IgD-negative memory B cell (primary cell): ENCODE measurements around the gene RNASE9. TPM values are rescaled to one million over a fixed set of nuclear protein-coding genes. Genes with fewer than 3 reads are reported as not detected.

Experiments used
- H3K27ac Mint-ChIP-seq, 3 donors: one replicate each; pipeline ENCODE4 v1.8.0; 2020 to 2022; ENCODE audit warnings: mild to moderate bottlenecking in 3 of 3, mixed read lengths in 3 of 3, moderate library complexity in 1 of 3
- H3K27me3 Mint-ChIP-seq: one replicate; pipeline ENCODE4 v1.8.0; 2021; ENCODE audit warnings: mixed read lengths
- H3K36me3 Mint-ChIP-seq: one replicate; pipeline ENCODE4 v1.8.0; 2020; ENCODE audit warnings: mild to moderate bottlenecking, mixed read lengths
- H3K4me1 Mint-ChIP-seq, 3 donors: one replicate each; pipeline ENCODE4 v1.8.0; 2020 to 2022; ENCODE audit warnings: mixed read lengths in 3 of 3, mild to moderate bottlenecking in 1 of 3
- H3K4me3 Mint-ChIP-seq, 4 donors: one replicate each; pipeline ENCODE4 v1.8.0; 2020 to 2022; ENCODE audit warnings: mild to moderate bottlenecking in 4 of 4, mixed read lengths in 4 of 4, moderate library complexity in 3 of 4
- H3K9me3 Mint-ChIP-seq, 3 donors: one replicate each; pipeline ENCODE4 v1.8.0; 2020 to 2021; ENCODE audit warnings: mixed read lengths in 3 of 3, mild to moderate bottlenecking in 1 of 3
- polyA plus RNA-seq: library from polyadenylated mRNA; unstranded; fragments of 300-500 nt; fragmentation: Illumina TruSeq; gene quantifications from one replicate; pipeline ENCODE4 v1.2.3, GENCODE V29; 2021

RNASE9 gene
- polyA plus RNA-seq, 1 donor from 2014 or later: not detected

DNA sequence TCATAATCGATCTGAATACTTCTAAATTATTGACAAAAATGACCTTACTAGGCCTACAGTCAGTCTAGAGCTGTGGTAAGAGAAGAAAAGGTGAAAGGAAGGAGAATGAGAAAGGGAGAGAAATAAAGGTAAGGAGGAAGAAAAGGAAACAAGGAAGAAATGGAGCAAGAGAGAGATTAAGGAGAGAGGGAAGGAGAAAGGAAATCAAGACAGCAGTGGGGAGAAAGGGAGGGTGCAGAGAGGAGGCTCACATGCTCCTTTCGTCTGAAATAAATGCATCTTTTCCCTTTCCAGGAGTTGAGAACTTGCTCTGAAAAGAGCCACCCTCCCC lies 3.7 kb downstream of the RNASE9 start:
- Mint-ChIP-seq H3K4me1 (no peaks in the 10 kb centered on the region), H3K27me3 (peaks cover 4% of the 10 kb centered on the region), H3K36me3 (no peaks in the 10 kb centered on the region), H3K9me3 (peaks cover 0 to 2% (median 2%) of the 10 kb centered on the region in 3 donors), H3K4me3 (no peak overlapping the region), H3K27ac (no peak overlapping the region)

DNA sequence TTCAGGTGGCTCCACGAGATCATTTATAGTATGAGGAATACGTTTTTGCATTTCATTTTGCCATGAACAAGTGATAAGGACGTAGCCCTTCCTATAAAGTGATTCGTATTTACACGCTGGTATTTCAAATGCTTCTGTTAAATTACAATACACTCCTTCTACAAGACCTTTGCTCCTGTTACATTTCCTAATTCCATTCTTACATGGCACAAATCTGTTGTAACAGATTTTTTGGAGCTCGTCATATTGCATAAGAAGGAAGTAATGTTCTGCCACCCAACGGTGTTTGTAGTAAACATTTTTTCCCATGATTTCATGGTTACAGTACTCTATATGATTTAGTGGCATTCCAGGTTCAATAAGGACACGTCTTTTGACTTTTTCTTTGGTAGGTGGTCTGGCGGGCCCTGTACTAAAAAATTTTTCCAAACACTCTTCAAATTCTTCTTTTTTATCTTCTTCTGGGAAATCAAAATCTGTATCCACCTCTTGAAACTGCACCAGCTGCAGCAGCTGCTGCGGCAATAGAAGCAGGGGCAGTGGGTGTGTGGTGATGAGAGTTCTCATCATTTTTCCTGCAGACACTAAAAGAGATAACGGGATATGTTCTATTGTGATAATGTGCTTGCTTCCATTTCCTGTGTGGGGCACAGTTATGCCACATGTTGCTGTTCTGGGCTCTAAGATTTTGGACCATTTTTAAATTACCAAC lies 4.2 kb downstream of the RNASE9 start:
- Mint-ChIP-seq H3K4me3 (no peak overlapping the region), H3K9me3 (peaks cover 0 to 2% (median 2%) of the 10 kb centered on the region in 3 donors), H3K36me3 (no peaks in the 10 kb centered on the region)

DNA sequence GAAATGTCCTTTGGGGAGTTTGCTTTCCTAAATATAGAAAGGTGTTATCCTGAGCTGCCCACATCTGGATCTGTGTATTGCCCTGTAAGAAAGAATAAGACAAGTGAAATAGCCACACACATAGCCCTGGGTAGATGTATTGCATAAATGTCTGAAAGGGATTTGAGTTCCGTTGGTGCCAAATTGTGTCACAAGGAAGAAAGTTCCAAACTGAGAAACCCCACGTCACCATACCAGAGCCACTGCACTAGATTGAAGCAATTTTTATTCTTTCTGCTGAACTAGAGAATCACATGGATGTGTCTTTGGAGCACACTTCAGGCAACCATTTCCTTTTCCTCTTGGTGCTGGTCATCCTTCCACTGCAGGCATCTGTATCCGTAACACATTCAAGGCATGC lies 5.0 kb downstream of the RNASE9 start:
- H3K9me3 Mint-ChIP-seq: peaks cover 0 to 2% (median 2%) of the 10 kb centered on the region in 3 donors
- H3K36me3 Mint-ChIP-seq: no peaks in the 10 kb centered on the region
- H3K27me3 Mint-ChIP-seq: peaks cover 4% of the 10 kb centered on the region
- no peak overlapping the region for H3K4me3 Mint-ChIP-seq
- H3K4me1 Mint-ChIP-seq: no peaks in the 10 kb centered on the region
- no peak overlapping the region for H3K27ac Mint-ChIP-seq

More for the DNA sequence above, 4.2 kb downstream of the RNASE9 start:
- Mint-ChIP-seq H3K27me3 (peaks cover 4% of the 10 kb centered on the region), H3K4me1 (no peaks in the 10 kb centered on the region), H3K27ac (no peak overlapping the region)

DNA sequence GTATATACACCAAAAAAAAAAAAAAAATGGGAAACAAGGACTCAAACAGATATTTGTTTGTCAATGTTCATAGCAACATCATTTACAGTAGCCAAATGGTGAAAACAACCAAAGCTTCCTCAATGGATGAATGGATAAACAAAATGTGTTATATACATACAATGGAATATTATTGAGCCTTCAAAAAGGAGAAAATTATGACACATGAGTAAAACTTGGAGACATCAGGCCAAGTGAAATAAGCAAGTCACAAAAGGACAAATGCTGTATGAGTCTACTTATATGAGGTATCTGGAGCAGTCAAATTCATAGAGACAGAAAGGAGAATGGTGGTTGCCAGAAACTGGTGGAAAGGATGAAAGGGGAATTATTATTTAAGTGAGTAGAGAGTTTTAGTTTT lies 7.8 kb downstream of the RNASE9 start:
- Mint-ChIP-seq H3K4me3 (no peak overlapping the region), H3K9me3 (peaks cover 0 to 2% (median 2%) of the 10 kb centered on the region in 3 donors), H3K27me3 (peaks cover 2% of the 10 kb centered on the region), H3K27ac (no peak overlapping the region), H3K4me1 (no peaks in the 10 kb centered on the region), H3K36me3 (no peaks in the 10 kb centered on the region)

DNA sequence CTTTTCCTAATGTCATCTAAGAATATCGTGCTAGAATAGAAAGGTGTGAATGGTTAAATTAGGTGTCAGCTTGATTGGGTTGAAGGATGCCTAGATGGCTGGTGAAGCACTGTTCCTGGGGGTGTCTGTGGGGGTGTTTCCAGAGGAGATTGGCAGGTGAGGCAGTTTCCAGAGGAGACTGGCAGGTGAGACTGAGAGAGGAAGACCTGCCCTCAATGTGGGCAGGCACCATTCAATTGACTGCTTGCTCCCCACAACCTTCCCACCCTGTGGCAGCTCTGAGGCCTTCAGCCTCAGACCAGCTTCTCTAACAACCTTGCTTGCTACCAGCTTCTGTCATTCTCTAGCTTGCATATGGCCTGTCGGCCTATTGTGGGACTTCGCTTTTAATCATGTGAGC lies 9.2 kb downstream of the RNASE9 start:
- Mint-ChIP-seq H3K27ac (no peak overlapping the region), H3K9me3 (peaks cover 0 to 2% (median 2%) of the 10 kb centered on the region in 3 donors), H3K4me3 (no peak overlapping the region), H3K27me3 (no peaks in the 10 kb centered on the region), H3K36me3 (no peaks in the 10 kb centered on the region), H3K4me1 (no peaks in the 10 kb centered on the region)

DNA sequence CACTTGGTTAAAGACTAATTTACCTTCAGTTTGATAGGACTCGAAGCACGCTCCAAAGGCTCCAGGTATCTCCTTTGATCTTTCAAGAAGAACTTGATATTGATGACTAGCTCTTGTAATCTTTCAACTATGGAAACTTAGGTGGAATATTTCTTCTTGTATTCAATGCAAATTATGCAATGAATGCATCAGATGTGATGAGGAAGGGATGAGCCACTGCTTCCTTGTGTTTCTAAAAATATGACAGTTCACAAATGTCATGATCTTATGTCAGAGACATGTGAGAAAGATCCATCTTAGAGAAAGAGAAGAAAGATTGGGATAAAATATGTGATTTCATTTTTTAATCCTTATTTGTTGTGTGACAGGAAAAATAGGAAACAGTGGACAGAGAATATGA lies 9.9 kb downstream of the RNASE9 start:
- Mint-ChIP-seq H3K4me3 (no peak overlapping the region), H3K27me3 (no peaks in the 10 kb centered on the region), H3K36me3 (no peaks in the 10 kb centered on the region), H3K27ac (no peak overlapping the region), H3K4me1 (no peaks in the 10 kb centered on the region), H3K9me3 (peaks cover 0 to 2% (median 2%) of the 10 kb centered on the region in 3 donors)

DNA sequence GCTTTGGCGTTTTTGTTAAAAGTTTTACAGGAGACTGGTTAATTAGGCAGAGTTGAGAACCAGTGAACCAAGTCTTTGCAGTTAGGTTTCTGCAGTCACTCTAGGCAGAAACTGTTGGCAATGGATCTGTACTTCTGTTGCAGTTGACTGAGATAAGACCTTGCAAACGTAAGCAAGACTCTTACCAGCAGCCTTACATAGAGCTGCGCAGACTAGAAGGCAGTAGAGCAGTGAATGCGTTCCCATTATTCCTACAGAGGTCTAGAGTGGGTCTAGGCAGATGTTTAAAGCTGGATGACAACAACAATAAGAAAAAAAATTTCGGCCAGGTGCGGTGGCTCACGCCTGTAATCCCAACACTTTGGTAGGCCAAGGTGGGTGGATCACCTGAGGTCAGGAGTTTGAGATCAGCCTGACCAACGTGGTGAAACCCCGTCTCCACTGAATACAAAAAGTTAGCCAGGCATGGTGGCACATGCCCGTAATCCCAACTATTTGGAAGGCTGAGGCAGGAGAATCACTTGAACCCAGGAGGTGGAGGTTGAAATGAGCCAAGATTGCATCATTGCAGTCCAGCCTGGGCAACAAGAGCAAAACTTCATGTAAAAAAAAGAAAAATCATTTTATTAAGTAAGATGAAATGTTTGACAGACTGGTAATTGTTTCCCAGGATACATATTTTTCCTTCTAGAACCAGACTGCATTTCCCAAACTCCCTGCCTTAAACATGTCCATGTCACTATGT lies 12.3 kb downstream of the RNASE9 start:
- H3K27me3 Mint-ChIP-seq: peaks cover 3% of the 10 kb centered on the region
- no peak overlapping the region for H3K4me3 Mint-ChIP-seq
- no peaks in the 10 kb centered on the region for H3K4me1 Mint-ChIP-seq
- no peak overlapping the region for H3K27ac Mint-ChIP-seq
- H3K9me3 Mint-ChIP-seq: peaks cover 0 to 2% (median 0%) of the 10 kb centered on the region in 3 donors
- H3K36me3 Mint-ChIP-seq: no peaks in the 10 kb centered on the region

DNA sequence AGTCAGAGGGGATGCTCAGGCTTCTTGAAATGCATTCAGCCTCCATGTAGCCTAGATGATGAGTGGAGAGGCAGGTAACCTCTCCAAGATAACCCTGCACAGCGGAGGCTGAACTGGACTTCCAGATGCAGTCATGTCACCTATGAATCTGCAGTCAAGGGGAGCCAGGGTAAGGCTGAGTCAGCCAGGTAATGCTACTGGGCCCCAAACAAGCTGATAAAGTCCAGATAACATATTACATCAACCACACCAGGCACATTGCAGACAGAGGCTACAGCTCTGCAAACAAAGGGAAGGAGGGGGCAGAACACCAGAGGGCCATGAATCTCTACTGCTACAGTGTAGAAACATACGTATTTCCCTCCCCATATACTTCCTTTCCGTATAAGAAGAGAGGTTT lies 14.0 kb downstream of the RNASE9 start:
- Mint-ChIP-seq H3K4me1 (no peaks in the 10 kb centered on the region), H3K27me3 (peaks cover 3% of the 10 kb centered on the region), H3K4me3 (no peak overlapping the region)

DNA sequence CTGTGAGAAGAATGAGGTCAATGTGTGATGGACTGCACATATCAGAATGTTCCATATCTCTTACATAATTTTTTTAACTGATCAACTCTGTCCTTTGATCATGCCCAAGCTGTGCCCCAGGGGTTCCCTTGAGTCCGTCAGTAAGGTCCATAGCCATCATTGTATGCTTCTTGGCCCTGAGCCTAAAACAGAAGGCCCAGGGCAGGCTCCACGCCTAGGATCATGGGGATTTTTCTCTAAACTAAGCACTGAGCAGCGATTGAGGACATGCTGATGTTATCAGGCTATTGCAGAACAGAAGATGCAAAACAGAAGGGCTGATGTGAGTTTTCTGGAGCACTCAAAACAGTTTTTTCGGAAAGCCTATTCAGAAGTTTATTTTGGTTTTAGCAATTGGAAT lies 20.9 kb downstream of the RNASE9 start:
- H3K9me3 Mint-ChIP-seq: no peaks in the 10 kb centered on the region
- H3K27ac Mint-ChIP-seq: no peak overlapping the region
- H3K4me3 Mint-ChIP-seq: no peak overlapping the region
- no peaks in the 10 kb centered on the region for H3K4me1 Mint-ChIP-seq
- peaks cover 10% of the 10 kb centered on the region for H3K27me3 Mint-ChIP-seq
- H3K36me3 Mint-ChIP-seq: no peaks in the 10 kb centered on the region

More for the DNA sequence above, 14.0 kb downstream of the RNASE9 start:
- no peaks in the 10 kb centered on the region for H3K36me3 Mint-ChIP-seq
- no peaks in the 10 kb centered on the region for H3K9me3 Mint-ChIP-seq
- H3K27ac Mint-ChIP-seq: no peak overlapping the region

DNA sequence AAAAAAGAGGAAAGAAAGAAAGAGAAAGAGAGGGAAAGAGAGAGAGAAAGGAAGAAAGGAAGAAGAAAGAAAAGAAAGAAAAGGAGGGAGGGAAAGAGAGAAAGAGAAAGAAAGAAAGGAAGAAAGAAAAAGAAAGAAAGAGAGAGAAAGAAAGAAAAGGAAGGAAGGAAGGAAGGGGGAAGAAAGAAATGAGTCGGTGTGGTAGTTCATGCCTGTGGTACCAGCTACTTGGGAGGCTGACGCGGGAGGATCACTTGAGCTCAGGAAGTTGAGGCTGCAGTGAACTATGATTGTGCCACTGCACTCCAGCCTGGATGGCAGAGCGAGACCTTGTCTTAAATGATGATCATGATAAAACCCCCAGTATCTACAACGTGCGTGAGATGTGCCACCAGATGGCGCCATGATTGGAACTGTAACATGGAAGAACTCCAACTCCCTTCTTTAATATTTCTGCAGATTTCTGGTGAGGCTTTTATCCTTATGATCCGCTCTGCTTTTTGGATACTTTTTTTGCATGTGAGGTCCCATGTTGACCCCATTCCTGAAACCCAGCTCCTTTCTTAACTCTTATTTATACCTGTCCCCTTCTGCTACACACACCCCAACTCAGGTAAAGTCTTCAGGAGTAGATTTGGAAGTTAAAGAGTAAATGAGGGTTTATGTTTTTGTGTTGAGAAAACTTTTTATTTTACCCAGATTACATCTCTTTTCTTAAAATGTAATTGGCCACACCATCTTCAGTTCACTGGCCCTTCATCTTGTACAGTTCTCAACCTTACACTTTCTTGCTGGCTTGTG lies 29.9 kb downstream of the RNASE9 start:
- peaks cover 0 to 4% (median 4%) of the 10 kb centered on the region in 3 donors for H3K4me1 Mint-ChIP-seq
- no peaks in the 10 kb centered on the region for H3K36me3 Mint-ChIP-seq
- peaks cover 1% of the 10 kb centered on the region for H3K27me3 Mint-ChIP-seq
- H3K4me3 Mint-ChIP-seq: no peak overlapping the region
- no peak overlapping the region for H3K27ac Mint-ChIP-seq
- H3K9me3 Mint-ChIP-seq: no peaks in the 10 kb centered on the region

DNA sequence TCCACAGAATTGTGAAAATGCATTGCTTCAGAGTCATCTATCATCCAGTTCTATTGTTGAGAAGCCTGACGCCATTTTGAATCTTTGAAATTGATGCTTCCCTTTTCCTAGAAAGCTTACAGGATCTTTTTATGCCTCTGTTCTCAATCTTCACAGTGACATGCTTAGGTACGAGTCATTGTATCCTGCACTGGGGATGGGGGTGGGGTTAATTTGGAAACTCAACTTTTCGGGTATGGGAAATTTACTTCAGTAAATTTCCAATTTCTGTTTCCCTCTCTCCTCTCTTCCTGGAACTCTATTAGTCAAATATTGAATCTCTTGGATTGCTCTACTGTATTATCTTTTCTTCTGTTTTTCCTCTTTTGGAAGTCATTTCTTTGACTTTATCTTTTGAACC lies 31.0 kb downstream of the RNASE9 start:
- Mint-ChIP-seq H3K4me1 (peaks cover 0 to 4% (median 4%) of the 10 kb centered on the region in 3 donors), H3K36me3 (no peaks in the 10 kb centered on the region), H3K9me3 (no peaks in the 10 kb centered on the region), H3K27me3 (no peaks in the 10 kb centered on the region), H3K27ac (no peak overlapping the region), H3K4me3 (no peak overlapping the region)

DNA sequence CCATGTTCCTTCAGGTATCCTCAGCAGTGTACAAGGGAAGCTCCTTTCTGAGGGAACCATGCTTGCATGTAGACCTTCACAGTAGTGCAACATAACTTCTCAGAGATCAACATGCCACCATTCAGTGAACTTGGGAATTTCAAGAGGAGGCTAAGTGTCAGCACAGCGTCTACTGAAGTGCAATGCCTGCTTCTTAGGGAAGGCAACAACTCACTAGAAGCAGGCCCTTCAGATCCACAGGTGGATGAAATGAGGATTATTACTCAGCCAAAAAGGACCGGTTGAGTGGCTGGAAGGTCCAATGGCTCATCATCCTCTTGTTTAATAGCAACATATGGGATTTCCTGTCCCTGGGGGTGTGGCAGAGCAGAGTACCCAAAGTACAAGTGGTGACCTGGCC lies 36.8 kb downstream of the RNASE9 start:
- Mint-ChIP-seq H3K27me3 (no peaks in the 10 kb centered on the region), H3K4me1 (no peaks in the 10 kb centered on the region), H3K36me3 (no peaks in the 10 kb centered on the region), H3K27ac (no peak overlapping the region), H3K4me3 (no peak overlapping the region), H3K9me3 (peaks cover 0 to 4% (median 0%) of the 10 kb centered on the region in 3 donors)

DNA sequence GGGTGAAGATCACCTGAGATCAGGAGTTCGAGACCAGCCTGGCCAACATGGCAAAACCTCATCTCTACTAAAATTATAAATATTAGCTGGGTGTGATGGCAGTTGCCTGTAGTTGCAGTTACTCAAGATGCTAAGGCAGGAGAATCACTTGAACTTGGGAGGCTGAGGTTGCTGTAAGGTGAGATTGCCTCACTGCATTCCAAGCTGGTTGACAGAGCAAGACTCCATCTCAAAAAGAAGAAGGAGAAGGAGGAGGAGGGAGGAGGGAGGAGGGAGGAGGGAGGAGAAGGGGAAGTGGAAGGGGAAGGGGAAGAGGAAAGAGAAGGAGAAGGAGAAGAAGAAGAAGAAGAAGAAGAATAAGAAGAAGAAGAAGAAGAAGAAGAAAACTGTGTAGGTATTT lies 38.5 kb downstream of the RNASE9 start:
- H3K4me3 Mint-ChIP-seq: no peak overlapping the region
- H3K36me3 Mint-ChIP-seq: no peaks in the 10 kb centered on the region
- no peaks in the 10 kb centered on the region for H3K27me3 Mint-ChIP-seq
- H3K4me1 Mint-ChIP-seq: no peaks in the 10 kb centered on the region
- no peak overlapping the region for H3K27ac Mint-ChIP-seq
- peaks cover 0 to 4% (median 0%) of the 10 kb centered on the region in 3 donors for H3K9me3 Mint-ChIP-seq

DNA sequence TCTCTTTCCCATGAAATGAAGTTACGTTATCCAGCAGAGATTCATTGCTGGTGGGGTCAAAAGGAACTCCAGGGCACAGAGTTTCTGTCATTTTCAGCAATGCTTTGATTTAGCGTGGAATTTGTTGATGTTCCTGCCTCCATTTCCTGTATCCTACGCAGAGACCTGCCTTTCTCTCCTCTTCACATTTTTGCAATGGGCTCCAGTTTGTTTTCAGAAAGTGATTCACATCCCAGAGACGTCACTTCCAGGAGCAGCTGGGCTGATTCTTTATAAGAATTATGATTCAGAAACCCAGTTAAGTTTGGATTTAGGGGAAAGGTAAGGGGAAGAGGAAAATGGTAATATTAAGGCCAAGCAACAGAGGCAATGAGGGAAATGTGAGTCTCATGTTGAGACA lies 43.9 kb downstream of the RNASE9 start:
- H3K4me1 Mint-ChIP-seq: peaks cover 6 to 8% (median 8%) of the 10 kb centered on the region in 3 donors
- H3K4me3 Mint-ChIP-seq: no peak overlapping the region
- H3K36me3 Mint-ChIP-seq: no peaks in the 10 kb centered on the region
- no peak overlapping the region for H3K27ac Mint-ChIP-seq
- H3K27me3 Mint-ChIP-seq: no peaks in the 10 kb centered on the region
- peaks cover 0 to 4% (median 0%) of the 10 kb centered on the region in 3 donors for H3K9me3 Mint-ChIP-seq

DNA sequence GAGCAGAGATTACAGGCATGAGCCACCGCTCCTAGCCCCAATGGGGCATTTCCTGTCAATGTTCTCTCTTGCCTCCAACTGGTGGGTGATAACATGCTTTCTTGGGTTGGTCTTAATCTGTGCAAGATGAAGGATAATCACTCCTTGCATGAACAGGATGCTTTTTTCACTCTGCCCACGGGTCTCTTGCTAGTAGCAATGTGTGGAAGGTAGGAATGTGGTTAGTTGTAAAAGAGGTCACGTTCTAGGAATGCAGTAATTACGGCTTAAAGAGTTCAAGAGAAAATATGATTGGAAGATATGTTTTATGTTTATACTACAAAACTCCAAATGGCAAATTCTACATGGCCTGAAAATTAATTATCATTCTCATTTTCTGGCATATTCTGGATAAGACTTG lies 45.0 kb downstream of the RNASE9 start:
- no peak overlapping the region for H3K4me3 Mint-ChIP-seq
- H3K36me3 Mint-ChIP-seq: no peaks in the 10 kb centered on the region
- peaks cover 7 to 15% (median 11%) of the 10 kb centered on the region in 3 donors for H3K4me1 Mint-ChIP-seq
- no peak overlapping the region for H3K27ac Mint-ChIP-seq
- H3K9me3 Mint-ChIP-seq: peaks cover 0 to 4% (median 0%) of the 10 kb centered on the region in 3 donors
- H3K27me3 Mint-ChIP-seq: no peaks in the 10 kb centered on the region
